K562 treated with DMSO at 1 percent for 12 hours (cell line): ENCODE measurements around the gene OR10J1. TPM values are rescaled to one million over a fixed set of nuclear protein-coding genes. Genes with fewer than 3 reads are reported as not detected.

Experiments
- total RNA-seq: library from RNA; unstranded; fragments of 300-600 nt; gene quantifications from 2 replicates; pipeline ENCODE4 v1.2.3, GENCODE V29; 2022; ENCODE audit not compliant: insufficient read depth

The OR10J1 gene, protein sequence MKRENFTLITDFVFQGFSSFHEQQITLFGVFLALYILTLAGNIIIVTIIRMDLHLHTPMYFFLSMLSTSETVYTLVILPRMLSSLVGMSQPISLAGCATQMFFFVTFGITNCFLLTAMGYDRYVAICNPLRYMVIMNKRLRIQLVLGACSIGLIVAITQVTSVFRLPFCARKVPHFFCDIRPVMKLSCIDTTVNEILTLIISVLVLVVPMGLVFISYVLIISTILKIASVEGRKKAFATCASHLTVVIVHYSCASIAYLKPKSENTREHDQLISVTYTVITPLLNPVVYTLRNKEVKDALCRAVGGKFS
- not detected in 2 replicates for total RNA-seq

DNA sequence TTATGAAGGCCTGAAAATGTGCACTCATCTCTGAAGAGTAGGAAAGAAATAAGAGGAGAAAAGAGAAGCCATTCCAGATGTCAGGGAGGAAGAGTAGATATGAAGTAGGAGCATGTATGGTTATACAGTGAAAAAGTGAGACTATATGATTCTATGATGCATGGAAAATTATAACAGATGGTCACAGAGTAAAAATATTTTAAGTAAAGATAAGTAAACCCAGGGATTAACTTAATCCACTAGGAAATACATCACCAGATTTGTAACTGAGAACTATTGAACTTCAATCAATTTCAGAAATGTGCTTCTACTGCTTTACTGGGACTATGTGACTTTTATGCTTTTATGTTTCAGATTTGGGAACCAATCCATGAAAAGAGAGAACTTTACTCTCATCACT, at the start of gene OR10J1:
Gene OR10J1 (plus strand): TSS at position 301 of the 400 bp plus-strand sequence. CDS start 70 bp downstream, at position 371.

DNA sequence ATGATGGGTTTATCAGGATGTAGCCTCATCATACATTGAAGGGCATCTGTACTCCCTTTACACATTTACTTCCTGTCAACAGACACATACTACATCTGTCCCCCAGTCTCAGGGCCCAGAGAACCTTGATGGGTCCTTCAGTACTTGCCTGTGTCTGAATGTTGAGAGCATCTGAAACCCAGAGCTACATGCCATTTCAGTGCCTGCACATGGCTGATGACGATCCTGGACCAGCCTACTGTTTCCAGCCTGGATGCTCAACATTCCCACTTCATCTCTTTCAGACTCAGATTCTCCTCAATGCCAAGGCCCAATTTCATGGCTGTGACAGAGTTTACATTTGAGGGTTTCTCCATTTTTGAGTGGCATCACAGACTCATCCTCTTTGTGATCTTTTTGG, 7.6 kb upstream of the OR10J1 start, which contains the start of gene OR10J4:
Gene OR10J4 (plus strand): TSS at position 301 of the 400 bp plus-strand sequence.

Other genes starting within 250 kb of the OR10J1 start
- not detected in 2 replicates for gene ACKR1, start 234.8 kb upstream of the OR10J1 start, total RNA-seq
- not detected in 2 replicates for gene FCER1A, start 137.4 kb upstream of the OR10J1 start, total RNA-seq
- not detected in 2 replicates for gene OR10J4, start 7.5 kb upstream of the OR10J1 start, total RNA-seq
- gene OR10J5, start 96.3 kb downstream of the OR10J1 start, total RNA-seq, result not detected in 2 replicates
- not detected in 2 replicates for gene APCS, start 148.1 kb downstream of the OR10J1 start, total RNA-seq